Iris pigment epithelial cell (primary cell): ENCODE results near the gene SLPI.

Source experiments
- DNase-seq: peaks from one replicate; pipeline ENCODE4 v3.0.0-alpha.2; 2011; ENCODE audit warnings: low read depth

Gene SLPI

DNA sequence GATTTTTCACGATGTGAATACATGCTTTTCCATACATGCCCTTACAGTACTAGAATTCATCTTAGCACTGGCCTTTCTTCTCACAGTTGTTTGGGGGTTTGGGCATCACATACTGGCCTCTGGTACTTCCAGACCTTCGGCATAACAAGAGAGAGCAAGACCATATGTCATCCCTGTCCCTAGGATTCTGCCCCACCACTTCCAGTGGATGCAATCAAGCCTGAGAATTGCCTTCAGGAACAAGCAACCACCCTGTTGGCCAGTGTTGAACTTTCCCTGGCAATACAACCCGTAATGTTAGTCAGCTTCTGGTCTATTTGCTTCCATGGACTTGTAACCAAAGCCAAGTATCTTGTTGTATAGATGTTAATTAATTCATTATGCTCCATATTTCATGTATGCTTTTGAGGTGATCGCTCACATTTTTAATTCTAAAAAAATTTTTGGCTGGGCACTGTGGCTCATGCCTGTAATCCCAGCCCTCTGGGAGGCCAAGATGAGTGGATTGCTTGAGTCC, 15.4 kb upstream of the SLPI start:
- DNase-seq: no peak

DNA sequence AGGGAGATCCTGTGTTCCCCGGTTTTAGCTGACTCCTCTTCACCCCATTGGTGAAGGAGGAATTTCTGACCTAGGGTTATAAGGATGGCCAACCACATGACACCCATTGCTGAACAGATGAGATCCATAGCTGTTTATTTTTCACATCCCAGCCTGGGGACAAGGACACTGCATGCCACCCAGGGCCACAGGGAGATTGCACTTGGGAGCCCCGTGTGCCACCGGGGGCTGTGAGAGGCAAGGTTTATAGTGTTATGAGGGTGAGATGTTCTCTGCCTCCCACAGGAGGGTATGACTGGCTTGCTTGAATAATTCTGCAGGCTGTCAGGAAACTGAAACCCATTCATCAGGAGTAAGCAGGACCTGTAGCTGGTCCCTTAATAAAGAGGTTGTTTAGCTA, 14.7 kb upstream of the SLPI start:
- no peak for DNase-seq

DNA sequence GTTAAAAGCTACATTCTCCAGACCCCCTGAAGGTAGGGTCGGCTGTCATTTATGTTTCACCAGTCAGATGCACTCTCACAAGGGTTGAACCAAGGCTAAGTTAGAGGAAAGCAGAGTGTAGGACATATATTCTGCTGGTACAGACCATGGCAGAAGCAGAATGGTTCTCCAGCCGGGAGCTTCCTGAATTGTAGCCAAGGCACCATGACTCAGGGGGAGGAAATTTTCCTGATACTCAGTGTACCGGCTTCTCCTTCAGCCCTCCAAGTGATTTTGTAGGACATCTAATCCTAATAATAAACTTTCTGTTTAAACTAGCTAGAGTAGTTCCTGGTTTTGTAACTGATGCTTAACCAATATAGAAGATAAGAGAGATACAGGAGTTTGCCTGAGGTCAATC, 14.2 kb upstream of the SLPI start:
- DNase-seq: peak; percentile 32

DNA sequence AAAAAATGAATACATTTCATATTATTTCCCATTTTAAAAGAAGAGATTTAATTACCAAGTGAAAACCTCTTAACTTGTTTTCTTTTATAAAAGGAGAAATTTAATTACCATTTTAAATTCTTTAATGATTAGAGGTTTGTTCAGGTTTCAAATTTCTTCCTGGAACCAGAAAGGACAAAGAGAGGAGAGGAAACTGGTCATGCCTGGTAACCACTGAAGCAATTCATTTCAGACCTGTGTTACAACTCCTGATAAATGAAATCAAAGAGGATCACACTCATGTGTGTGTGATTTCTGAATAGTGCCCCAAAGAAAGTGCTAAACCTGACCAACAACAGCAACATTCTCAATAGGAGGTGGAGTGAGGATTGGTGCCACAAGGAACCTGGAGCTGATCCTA, 12.6 kb upstream of the SLPI start:
- DNase-seq: peak; percentile 21

DNA sequence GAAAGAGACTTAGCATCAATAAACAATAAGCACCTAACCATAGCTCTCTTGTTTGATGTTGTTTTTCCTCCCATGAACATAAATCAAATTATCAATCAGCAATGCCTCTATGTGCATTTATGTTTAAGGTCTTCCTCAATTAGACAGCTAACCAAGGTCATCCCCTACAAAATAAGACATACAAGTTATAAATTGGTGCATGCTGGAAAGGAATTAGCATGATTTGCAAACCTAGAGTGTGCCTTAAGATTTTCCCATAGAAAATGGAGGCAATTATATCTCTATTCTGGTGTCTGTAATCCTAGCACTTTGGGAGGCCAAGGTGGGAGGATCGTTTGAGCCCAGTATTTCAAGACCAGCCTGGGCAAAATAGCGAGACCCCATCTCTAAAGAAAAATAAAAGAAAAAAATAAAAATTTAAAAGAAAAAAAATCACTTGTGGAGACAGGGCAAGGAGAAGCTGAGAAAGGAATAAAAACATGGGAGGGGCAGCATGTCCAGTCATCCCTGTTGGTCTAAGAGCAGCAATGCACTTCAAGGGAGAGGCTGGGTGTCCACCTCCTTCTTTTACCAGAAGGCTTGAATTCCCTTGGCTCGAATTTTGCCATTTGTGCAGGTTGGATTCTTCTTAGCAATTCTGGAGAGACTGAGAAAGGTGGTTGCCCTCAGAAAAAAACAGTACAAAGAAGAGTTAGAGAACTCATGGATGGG, 9.3 kb upstream of the SLPI start:
- no peak for DNase-seq

DNA sequence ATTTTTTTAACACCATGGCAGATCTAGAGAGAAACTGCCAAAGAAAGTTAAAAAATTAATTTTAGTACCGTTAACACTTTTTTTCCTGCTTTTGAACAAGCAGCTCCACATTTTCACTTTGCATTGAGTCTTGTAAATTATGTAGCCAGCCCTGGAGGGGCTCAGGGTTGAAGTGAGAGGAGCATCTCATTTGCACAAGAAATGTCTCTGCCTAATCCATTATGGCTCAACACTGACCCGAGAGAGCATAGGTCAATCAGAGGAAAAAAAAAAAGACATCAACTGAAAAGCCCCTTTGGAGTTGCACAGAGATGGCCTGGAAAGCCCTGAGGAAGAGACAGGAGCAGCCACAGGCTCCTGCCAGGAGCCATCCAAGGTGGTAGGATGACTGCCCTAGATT, 4.3 kb upstream of the SLPI start:
- DNase-seq: no peak

DNA sequence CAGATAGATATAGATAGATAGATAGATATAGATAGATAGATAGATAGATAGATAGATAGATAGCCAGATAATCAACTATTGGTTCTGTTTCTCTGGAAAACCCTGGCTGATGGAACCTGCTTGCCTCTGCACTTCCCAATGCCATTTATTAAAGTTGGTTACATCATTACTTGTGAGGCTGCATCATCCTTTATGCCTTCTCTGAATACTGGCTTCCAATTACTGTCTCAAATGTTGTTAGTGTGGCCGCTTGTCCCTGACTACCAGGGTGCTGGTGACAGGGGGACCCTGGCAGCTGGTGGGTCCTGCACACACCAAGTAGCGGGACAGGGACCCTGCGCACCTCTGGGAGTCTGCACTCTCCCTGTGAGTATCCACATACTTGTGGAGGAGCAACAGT, 3.9 kb upstream of the SLPI start:
- DNase-seq: no peak

DNA sequence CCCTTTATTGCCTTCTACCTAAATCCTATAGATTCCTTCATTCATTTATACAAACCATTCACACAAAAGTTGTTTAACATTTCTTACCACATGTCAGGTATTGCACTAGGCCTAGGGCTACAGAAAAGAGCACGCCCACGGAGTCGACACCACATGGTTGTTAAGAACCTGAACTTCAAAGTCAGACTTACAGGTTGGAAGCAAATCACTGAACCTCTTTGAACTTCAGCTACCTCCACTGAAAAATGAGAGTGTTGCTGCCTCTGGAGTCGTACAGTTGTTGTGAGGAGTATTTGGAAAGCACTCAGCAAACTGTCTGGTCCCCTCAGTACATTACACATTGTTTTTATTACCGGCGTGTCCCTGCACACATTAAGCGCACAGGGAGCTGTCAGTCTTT, 3.3 kb upstream of the SLPI start:
- DNase-seq: no peak

DNA sequence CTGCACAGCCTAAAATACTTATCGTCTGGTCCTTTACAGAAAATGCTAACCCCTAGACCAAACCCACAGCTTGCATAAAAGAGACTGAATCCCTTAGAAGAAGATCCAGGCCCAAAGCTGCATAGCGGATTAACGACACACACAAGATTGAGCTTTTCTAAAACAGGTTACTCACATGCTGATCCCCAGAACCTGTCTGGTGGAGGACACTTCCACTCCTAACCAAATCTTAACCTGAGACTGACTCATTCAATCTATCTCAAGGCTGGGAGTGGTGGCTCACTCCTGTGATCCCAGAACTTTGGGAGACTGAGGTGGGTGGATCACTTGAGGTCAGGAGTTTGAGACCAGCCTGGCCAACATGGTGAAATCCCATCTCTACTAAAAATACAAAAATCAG, 2.8 kb upstream of the SLPI start:
- no peak for DNase-seq

DNA sequence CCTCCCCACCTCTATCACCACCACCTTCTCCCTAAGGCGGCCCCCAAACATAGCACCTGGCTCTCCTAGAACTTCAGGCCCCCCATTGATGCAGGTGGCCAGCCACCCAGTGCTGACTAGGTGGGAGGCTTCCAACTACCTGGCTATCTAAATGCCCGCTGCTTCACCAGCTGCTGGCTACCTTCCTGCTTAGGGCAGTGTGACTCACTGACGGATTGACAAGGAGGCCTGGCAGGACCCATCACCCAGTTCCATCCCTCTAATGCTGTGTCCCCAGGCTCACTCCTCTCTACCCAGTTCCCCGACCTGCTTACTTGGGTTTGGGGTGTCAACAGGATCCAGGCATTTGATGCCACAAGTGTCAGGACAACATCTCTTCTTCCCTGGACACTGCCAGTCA, 1.1 kb downstream of the SLPI start:
- DNase-seq: no peak

DNA sequence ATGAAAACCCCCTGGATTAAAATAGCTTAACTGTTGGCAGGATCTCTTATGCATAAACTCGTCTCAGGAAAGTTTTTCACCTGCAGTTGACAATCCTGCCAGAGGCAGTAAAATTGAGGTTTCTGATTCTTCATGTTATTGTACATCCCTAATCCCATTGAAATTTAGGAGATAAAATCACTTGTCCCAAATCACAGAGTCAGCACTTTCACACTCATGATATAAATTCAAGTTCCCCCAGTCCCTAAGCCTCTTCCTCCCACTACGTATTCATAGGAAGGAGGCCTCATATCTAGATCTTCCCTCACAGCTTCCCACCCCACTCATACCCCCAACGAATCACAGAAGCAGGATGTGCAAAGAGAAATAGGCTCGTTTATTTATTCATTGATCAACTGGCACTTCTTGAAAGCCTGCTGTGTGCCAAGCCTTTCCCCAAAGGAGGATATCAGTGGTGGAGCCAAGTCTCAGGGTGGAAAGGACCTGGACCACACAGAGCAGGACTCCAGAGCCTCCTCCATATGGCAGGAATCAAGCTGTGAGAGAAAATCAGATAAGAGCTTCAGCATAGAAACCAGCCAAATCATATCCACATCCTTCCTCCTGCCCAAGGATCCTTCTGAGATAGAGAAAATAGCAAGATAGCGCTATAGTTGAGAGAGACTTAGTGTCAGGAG, 2.3 kb downstream of the SLPI start:
- no peak for DNase-seq

DNA sequence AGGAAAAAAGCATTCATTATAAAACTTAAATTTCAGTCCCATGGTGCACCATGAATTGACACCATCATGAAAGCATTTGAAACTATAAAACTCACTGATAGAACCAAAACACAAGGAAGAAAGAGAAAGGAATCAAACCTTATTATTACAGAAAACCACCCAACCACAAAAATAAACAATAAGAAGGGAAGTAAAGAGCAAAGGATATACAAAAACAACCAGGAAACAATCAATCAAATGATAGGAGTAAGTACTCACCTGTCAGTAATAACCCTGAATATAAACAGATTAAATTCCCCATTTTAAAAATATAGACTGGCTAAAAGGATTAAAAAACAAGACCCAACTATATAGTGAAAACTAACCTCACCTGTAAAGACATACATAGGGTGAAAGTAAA, 5.8 kb downstream of the SLPI start:
- DNase-seq: no peak

DNA sequence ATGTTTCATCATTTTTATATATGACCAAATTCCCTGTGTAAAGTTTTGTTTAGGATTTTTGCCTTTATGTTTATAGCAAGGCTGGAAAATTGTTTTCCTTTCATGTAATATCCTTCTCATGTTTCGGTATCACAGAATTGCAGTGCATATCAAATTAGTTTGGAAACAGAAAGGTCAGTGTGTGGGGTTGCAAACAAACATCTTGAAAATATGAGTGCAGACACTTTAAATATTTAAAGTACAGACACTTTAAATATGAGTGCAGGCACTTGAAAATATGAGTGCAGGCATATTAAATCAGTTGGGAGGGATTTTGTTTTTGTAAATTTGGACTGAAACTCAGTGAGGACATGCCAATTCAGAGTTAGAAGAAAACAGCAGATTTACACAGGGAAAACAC, 6.5 kb downstream of the SLPI start:
- no peak for DNase-seq

DNA sequence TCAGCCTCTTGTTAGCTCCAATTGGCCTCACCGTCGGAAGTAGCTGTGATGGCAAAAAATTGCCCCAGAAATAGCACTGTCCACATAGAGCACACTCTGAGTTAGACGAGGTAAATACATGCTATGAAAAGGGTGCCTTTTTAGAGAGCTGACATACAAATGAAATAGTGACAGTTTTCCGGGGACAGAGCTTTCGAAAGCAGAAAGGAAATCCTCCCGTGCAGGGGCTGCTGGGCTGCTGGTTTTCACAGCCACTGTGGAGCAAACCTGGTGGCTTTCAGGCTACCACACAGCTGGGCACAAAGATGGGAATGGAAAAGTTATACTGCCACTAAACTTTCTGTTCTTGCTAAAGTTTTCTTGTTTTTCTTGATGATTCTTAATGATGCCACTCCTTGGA, 8.3 kb downstream of the SLPI start:
- DNase-seq: no peak

DNA sequence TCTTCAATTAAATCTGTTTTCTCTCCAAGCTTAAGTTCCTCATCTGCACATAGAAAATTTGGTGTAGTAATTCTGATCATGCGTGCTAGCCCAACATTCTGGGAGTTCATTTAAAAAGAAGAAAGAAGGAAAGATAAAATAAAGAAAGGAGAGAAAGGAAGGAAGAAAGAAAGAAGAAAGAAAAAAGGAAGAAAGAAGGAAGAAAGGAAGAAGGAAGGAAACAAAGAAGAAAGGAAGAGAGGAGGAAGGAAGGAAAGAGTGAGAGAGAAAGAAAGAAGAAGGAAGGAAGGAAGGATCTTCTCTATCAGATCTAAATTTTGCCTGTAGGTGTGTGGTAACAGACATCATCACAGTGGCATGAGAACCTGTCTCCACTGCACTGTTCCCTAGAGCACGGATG, 16.2 kb downstream of the SLPI start:
- no peak for DNase-seq

DNA sequence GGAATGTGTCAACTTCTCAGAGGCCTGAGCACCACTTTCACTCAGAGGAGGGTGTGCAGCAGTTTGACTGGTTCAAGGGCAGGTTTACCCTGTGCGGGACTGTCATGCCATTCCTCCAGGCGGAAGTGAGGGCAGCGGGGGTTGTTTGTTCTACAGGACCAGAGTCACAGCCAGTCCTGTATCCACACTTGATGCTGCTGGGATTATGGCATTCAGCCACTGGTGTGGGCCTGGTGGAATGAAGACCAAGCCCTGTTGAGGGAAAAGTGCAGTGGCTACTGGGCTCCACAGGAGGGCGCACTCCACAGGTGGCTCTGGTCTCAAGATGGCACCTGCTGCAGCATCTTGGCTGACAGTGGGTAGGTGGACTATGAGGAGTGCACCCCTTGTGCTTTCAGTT, 18.4 kb downstream of the SLPI start:
- no peak for DNase-seq

DNA sequence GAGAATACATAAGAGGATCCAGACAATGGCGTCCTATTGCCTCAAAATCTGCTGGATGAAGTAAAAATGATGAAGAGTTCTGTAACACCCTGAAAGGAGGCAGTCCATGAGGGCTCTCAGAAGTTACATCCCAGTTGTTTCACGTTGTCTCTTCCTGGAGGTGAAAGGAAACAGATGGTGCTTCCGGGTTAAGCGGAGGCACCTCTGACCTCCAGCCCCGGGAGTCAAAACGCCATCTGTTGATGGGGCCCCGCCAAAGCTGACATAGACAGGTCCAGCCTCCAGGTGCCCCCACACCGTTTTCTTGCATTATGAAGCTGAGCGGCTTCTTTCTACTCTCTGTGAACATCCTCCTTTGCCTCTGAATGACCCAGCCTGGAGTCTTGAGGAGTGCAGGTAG, 23.7 kb downstream of the SLPI start:
- no peak for DNase-seq

DNA sequence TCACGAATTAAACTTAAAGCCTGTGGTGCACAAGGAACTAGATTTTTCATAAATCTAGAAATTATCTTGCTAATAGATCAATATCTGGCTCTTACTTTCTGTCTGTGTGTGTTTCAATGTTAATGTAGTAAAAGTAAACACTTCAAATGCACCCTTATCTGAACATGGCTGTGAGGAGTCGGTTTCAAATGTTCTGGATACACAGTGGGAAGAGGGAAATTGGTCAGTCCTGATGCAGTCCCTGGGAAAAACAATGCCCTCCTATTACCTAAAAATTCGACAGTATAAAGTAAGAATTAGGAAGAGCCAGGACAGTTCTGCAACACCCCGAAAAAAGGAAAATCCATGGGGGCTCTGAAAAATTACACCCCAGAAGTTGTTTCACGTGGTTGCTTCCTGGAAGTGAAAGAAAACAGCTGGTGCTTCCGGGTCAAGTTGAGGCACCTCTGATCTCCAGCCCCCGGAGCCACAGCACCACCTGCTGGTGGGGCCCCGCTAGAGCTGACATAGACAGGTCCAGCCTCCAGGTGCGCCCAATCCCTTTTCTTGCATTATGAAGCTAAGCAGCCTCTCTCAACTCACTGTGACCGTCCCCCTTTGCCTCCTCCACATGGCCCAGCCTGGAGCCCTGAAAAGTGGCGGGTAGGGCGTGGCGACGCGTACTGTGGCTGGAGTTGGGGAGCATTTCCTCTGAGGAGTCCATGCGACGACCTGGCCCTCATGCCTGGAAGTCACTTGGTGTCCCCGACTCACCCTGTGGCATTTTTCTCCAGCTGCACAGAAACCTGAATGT, 24.9 kb downstream of the SLPI start:
- no peak for DNase-seq

DNA sequence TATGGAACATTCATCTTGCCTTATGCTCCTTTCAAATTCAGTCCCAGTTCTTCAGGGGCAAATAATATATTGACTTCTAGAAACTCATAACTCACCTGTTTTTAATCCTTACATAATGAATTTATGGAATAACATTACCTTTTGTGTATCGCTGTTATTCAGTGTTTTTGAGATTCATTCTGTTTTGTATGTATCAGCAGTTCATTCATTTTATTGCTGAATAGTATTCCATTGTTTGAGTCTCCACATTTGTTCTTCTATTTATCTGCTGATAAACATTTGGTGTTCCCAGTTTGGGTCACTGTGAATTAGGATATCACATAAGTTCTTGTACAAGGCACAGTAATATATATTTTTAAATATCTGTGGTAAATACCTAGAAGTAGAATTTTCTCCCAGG, 28.1 kb downstream of the SLPI start:
- no peak for DNase-seq

DNA sequence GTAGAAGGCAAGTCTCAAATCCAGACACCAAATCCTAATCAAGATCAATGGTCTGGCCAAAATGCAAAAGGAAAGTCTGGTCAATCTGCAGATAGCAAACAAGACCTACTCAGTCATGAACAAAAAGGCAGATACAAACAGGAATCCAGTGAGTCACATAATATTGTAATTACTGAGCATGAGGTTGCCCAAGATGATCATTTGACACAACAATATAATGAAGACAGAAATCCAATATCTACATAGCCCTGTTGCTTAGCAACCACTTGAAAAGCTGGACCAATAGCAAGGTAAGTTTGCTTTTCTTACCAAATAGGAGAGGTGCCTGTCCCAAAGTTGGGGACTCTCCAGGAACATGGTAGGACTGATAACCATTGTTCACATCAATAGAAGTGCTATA, 31.2 kb downstream of the SLPI start:
- DNase-seq: no peak

DNA sequence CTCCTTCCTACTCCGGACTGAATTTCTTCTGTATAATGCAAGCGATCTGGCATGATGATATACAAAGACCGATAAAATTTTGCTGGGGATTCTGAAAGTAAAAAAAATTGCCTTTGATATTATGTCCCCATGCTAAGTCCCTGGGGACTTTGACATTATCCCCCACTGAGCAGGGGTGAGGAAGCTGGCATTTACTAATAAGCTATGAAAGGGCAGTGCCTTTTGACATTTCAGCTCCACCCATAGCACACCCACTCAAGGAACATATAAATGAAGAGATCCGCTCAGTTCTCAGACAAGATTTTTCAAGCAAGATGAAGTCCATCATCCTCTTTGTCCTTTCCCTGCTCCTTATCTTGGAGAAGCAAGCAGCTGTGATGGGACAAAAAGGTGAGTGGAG, 33.3 kb downstream of the SLPI start, which contains the start of gene SEMG2:
Gene SEMG2 (plus strand): TSS at position 298 of the 400 bp plus-strand sequence. CDS start 17 bp downstream, at position 315.
- DNase-seq: no peak

DNA sequence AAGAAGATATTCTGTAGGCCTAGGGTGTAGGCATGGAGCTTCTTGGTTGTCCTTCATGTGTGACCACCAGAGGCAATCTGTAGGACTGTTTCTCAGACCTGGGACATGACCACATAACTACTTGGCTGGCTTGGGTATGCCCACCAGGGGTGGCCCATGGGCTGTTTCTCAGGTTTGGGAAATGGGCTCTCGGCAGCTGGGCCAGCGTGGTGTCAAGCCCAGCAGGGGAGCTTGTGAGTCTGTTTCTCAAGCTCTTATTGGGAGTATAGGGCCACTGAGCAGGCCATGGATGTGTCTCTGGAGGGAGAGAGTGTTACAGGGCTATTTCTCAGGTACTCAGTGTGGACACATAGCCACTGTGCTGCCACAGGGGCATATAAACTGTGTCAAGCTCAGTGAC, 35.7 kb downstream of the SLPI start:
- DNase-seq: no peak

DNA sequence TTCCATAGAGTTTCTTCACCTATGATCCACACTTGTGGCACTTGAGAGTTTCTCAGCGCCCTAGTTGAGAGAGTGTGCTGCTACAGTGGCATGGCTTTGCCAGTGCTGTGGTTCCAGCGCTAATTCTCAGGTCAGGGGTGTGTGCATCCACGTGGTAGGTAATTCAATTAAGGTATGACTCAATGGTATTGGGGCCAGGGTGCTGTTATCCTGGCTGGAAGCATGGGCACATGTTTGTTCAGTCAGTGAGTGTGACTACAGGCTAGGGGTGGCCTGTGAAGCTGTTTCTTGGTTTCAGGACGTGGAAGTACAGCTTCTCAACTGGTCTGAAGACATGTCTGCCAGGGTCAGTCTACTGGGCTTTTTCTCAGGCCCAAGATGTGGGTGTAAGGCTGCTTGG, 36.2 kb downstream of the SLPI start:
- DNase-seq: no peak
